Nephron progenitor cell (in vitro differentiated cells): ENCODE measurements around the gene POTEG.
"Not testable (repeated sequence)": the region's sequence is repeated elsewhere in the genome, so short reads cannot be mapped to it uniquely, and the experiment has no call there.

Experiments
- DNase-seq: peaks from one replicate; pipeline ENCODE4 v3.0.0; 2021
- H3K27ac Mint-ChIP-seq: 2 replicates; pipeline ENCODE4 v1.8.0; 2021; ENCODE audit warnings: mild to moderate bottlenecking, moderate library complexity, mixed read lengths
- H3K27me3 Mint-ChIP-seq: 2 replicates; pipeline ENCODE4 v1.8.0; 2021; ENCODE audit warnings: mild to moderate bottlenecking, low read depth, mixed read lengths; ENCODE audit not compliant: poor library complexity
- H3K36me3 Mint-ChIP-seq: 2 replicates; pipeline ENCODE4 v1.8.0; 2021; ENCODE audit warnings: low read depth, mixed read lengths
- H3K4me1 Mint-ChIP-seq: 2 replicates; pipeline ENCODE4 v1.8.0; 2021; ENCODE audit warnings: mixed read lengths
- H3K4me3 Mint-ChIP-seq: 2 replicates; pipeline ENCODE4 v1.8.0; 2021; ENCODE audit warnings: mild to moderate bottlenecking, moderate library complexity, mixed read lengths
- H3K9me3 Mint-ChIP-seq: 2 replicates; pipeline ENCODE4 v1.8.0; 2021; ENCODE audit warnings: mild to moderate bottlenecking, moderate library complexity, mixed read lengths

POTEG gene

DNA sequence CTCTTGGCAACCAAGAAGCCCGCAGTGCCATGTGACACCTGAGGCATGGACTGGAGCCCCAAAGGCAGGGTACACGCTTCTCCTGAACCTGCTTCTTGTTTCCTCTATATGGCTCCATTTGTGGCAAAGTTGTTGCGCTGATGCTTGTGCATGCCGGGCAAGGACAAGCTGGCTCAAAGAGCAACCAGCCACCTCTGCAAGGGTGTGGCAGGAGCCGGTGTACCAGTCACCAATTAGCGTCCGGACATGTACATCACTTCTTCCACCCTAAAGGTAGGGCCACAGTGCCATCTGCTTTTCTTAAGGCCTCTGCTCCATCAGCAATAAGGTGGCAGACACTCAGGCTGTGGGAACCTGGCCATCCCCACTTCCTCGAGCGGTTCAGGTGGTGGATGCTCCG, 43.9 kb downstream of the POTEG start:
- not testable (repeated sequence) for H3K27ac Mint-ChIP-seq, H3K27me3 Mint-ChIP-seq, H3K4me3 Mint-ChIP-seq, DNase-seq, H3K9me3 Mint-ChIP-seq, H3K4me1 Mint-ChIP-seq, H3K36me3 Mint-ChIP-seq

DNA sequence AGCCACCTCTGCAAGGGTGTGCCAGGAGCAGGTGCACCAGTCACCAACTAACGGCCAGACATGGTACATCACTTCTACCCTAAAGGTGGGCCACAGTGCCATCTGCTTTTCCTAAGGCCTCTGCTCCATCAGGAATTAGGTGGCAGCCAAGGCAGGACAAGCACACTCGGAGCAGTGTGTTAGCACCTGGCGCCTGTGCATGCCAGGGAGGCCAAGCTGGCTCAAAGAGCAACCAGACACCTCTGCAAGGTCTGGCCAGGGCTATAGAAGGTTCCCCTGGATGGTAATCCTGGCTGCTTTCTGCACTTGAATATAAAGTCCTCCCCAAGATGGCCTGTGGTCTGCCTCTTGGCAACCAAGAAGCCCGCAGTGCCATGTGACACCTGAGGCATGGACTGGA, 45.4 kb downstream of the POTEG start:
- not testable (repeated sequence) for H3K27me3 Mint-ChIP-seq, H3K9me3 Mint-ChIP-seq, H3K4me3 Mint-ChIP-seq, H3K27ac Mint-ChIP-seq, DNase-seq, H3K4me1 Mint-ChIP-seq, H3K36me3 Mint-ChIP-seq

DNA sequence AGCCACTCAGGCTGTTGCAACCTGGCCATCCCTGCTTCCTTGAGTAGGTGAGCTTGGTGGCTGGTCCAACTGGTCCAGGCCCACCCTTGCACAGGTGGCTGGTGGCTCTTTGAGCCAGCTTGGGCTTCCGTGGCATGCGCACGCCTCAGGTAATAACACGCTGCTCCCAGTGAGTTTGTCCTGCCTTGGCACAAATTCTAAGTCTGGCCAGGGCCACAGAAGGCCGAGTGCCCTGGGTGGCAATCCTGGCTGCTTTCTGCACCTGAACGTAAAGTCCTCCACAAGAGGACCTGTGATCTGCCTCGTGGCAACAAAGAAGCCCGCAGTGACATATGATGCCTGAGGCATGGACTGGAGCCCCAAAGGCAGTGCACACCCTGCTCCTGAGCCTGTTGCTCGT, 47.1 kb downstream of the POTEG start:
- DNase-seq, H3K4me3 Mint-ChIP-seq, H3K27ac Mint-ChIP-seq, H3K36me3 Mint-ChIP-seq, H3K27me3 Mint-ChIP-seq, H3K4me1 Mint-ChIP-seq, H3K9me3 Mint-ChIP-seq: not testable (repeated sequence)

DNA sequence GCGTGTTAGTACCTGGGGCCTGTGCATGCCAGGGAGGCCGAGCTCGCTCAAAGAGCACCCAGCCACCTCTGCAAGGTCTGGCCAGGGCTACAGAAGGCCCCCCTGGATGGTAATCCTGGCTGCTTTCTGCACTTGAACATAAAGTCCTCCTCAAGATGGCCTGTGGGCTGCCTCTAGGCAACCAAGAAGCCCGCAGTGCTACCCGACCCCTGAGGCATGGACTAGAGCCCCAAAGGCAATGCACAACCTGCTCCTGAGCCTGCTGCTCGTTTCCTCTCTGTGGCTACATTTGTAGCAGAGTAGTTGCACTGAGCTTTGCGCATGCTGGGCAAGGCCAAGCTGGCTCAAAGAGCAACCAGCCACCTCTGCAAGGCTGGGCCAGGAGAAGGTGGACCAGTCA, 47.8 kb downstream of the POTEG start:
- not testable (repeated sequence) for H3K36me3 Mint-ChIP-seq, DNase-seq, H3K27ac Mint-ChIP-seq, H3K4me1 Mint-ChIP-seq, H3K4me3 Mint-ChIP-seq, H3K27me3 Mint-ChIP-seq
- peaks cover 11% of the 10 kb centered on the region for H3K9me3 Mint-ChIP-seq

DNA sequence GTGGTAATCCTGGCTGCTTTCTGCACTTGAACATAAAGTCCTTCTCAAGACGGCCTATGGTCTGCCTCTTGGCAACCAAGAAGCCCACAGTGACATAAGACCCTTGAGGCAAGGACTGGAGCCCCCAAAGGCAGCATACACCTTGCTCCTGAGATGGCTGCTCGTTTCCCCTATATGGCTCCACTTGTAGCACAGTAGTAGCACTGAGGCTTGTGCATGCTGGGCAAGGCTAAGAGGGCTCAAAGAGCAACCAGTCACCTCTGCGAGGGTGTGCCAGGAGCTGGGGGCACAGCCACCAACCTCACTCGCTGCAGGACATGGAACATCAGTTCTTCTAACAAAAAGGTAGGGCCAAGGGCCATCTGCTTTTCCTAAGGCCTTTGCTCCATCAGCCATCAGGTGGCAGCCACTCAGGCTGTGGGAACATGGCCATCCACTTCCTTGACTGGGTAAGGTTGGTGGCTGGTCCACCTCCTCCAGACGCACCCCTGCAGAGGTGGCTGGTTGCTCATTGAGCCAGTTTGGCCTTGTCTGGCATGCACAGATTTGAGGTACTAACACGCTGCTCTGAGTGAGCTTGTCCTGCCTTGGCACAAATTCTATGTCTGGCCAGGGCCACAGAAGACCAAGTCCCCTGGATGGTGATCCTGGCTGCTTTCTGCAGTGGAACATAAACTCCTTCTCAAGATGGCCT, 49.9 kb downstream of the POTEG start:
- not testable (repeated sequence) for H3K27me3 Mint-ChIP-seq, H3K27ac Mint-ChIP-seq, H3K4me1 Mint-ChIP-seq, H3K4me3 Mint-ChIP-seq, H3K36me3 Mint-ChIP-seq, DNase-seq
- H3K9me3 Mint-ChIP-seq = peaks cover 11% of the 10 kb centered on the region

DNA sequence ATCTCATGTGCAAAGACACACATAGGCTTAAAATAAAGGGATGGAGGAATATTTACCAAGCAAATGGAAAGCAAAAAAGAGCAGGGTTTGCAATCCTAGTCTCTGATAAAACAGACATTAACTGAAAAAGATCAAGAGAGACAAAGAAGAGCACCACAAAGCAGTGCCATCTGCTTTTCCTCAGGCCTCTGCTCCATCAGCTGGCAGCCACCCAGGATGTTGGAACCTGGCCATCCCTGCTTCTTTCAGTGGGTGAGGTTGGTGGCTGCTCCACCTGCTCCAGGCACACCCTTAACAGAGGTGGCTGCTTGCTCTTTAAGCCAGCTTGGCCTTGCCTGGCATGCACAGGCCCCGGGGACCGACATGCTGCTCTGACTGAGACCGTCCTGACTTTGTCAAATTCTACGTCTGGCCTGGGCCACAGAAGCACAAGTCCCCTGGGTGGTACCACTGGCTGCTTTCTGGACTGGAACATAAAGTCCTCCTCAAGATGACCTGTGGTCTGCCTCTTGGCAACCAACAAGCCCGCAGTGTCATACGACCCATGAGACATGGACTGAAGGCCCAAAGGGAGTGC, 51.0 kb downstream of the POTEG start:
- H3K9me3 Mint-ChIP-seq = peaks cover 15% of the 10 kb centered on the region
- DNase-seq, H3K4me3 Mint-ChIP-seq, H3K27ac Mint-ChIP-seq, H3K27me3 Mint-ChIP-seq, H3K36me3 Mint-ChIP-seq, H3K4me1 Mint-ChIP-seq: not testable (repeated sequence)

DNA sequence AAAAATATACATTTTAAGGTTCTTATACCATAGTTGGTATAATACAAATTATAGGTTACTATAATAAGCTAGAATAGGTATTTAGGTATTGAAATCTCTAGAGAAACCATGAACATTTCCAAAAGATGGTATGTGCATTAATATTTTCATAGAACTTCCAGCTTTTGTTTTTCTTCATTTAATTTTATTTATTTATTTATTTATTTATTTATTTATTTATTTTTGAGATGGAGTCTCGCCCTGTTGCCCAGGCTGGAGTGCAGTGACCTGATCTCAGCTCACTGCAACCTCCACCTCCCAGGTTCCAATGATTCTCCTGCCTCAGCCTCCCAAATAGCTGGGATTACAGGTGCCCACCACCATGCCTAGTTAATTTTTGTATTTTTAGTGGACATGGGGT, 54.0 kb downstream of the POTEG start:
- H3K27me3 Mint-ChIP-seq, DNase-seq: not testable (repeated sequence)

DNA sequence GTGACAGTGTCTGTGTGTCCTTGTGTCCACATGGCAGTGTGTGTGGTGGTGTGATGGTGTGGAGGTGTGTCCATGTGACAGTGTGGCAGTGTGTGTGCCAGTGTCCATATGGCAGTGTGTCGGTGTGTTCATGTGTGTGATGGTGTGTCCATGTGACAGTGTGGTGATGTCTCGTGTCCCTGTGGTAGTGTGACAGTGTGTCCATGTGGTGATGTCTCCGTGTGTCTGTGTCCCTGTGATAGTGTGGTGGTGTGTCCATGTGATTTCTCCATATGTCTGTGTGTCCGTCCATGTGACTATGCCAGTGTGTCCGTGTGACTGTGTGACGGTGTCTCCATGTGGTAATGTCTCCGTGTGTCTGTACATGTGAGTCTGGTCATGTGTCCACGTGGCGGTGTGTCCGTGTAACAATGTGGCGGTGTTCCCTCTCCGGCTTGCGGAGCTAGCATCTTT, 59.7 kb downstream of the POTEG start:
- not testable (repeated sequence) for H3K4me3 Mint-ChIP-seq, H3K27ac Mint-ChIP-seq, H3K4me1 Mint-ChIP-seq, H3K36me3 Mint-ChIP-seq, H3K27me3 Mint-ChIP-seq, DNase-seq
- peaks cover 30% of the 10 kb centered on the region for H3K9me3 Mint-ChIP-seq

More for the DNA sequence above, 54.0 kb downstream of the POTEG start:
- H3K4me3 Mint-ChIP-seq, H3K36me3 Mint-ChIP-seq, H3K4me1 Mint-ChIP-seq, H3K27ac Mint-ChIP-seq: not testable (repeated sequence)
- peaks cover 30% of the 10 kb centered on the region for H3K9me3 Mint-ChIP-seq

DNA sequence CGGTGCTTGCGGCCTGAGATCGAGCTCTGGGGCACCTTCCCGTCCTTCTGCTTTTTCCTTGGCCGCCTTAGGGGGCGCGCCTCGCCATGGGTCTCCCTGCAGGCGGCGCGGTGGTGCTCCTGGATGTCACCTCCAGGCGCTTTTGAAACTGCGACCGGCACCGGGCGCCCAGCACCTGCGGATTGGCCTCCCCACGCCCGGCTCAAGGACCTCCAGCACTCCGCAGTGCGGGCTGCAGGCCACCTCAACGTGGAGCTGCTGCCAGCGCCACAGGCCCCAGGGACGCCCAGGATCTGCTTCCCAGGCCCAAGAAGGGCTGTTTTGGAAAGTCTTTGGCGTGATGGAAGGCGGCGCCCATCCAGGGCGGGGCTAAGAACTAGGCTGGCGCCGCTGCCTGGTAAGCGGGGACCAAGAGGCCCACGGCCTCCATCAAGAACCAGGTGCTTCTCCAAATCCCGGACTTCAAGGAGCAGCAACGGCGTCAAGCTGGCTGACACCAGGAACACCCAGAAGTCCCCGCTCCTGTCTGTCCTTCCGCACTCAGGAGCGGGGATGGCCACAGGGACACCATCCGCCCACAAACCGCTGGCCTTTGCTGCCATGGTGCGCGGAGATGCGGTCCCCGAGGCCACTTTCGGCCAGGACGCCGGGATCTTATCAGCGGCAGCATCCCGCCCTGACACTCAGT, 61.2 kb downstream of the POTEG start:
- H3K9me3 Mint-ChIP-seq = peaks cover 26% of the 10 kb centered on the region
- not testable (repeated sequence) for H3K36me3 Mint-ChIP-seq, H3K27ac Mint-ChIP-seq, H3K4me1 Mint-ChIP-seq, H3K27me3 Mint-ChIP-seq, H3K4me3 Mint-ChIP-seq, DNase-seq

DNA sequence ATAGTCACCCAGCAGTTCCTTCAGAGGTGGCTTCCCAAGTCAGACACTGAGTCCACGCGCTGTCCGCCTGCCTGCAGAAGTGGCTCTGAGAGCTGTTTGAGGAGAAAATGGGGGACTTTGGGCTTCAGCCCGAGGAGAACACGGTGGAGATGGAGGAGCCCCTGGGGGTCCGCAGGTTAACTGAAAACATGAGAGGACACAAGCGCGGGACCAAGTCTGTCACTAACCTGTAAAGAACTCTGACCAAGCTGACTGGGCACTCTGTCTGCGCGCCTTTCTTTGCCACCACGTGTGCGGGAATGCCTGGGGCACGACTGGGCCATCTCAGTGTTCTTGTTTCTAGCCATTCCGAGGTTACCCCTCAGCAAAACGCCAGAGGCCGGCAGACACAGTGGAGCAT, 62.4 kb downstream of the POTEG start:
- not testable (repeated sequence) for DNase-seq, H3K27ac Mint-ChIP-seq, H3K36me3 Mint-ChIP-seq, H3K4me1 Mint-ChIP-seq, H3K27me3 Mint-ChIP-seq, H3K4me3 Mint-ChIP-seq
- H3K9me3 Mint-ChIP-seq = peaks cover 21% of the 10 kb centered on the region

DNA sequence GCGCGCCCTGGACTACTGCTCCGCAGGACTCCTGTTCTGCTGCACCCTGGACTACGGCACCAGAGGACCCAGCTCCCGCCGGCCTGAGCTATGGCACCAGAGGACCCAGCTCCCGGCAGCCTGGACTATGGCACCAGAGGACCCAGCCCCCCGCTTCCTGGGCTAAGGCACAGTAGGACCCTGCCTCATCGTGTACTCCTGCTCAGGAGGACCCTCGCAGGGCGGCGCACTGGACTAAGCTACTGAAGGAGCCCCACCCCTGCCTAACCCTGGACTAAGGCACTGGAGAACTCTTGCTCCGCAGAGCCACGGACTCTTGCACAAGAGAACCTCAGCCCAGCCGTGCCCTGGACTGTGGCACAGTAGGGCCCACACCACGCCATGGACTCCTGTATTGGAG, 71.3 kb downstream of the POTEG start:
- not testable (repeated sequence) for H3K9me3 Mint-ChIP-seq, H3K27me3 Mint-ChIP-seq, H3K36me3 Mint-ChIP-seq, DNase-seq, H3K27ac Mint-ChIP-seq, H3K4me1 Mint-ChIP-seq, H3K4me3 Mint-ChIP-seq

DNA sequence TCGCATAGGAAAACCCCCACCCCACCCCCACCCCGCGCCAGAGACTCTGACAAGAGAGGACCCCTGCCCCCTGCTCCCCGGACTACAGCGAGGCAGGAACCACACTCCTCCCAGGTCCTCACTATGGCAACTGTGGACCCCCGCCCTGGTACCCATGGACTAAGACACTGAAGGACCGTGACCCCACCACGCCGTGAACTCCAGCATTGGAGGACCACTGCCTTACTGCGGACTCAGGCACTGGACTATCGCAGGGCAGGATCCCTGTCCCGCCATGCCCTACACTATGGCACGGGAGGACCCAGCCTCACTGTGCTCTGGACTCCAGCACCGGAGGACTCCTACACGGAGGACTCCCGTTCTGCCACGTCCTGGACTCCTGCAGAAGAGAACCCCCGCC, 71.8 kb downstream of the POTEG start:
- not testable (repeated sequence) for DNase-seq, H3K27me3 Mint-ChIP-seq, H3K9me3 Mint-ChIP-seq, H3K4me1 Mint-ChIP-seq, H3K4me3 Mint-ChIP-seq, H3K36me3 Mint-ChIP-seq, H3K27ac Mint-ChIP-seq

DNA sequence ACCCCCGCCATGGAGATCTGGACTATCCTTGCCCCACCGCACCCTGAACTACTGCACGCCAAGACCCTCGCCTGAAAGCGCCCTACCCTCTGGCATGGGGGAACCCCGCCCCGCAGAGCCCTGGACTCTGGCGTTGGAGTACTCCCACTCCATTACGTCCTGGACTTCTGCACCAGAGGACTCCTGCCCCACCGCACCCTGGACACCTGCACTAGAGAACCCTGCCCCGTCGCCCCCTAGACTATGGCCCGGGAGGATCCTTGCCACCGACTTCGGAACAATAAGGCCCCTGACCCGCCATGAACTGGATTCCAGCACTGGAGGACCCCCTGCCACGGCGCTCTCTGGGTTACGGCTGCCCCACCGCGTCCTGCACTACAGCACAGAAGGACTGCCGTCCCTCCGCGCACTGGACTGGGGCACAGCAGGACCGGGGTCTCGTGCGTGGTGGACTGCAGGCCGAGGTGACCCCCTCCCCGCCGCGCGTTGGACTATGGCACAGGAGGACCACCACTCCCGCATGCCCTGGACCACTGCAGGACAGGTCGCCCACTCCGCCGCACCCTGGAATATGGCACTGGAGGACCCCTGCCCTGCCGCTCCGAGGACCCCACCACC, 72.4 kb downstream of the POTEG start:
- not testable (repeated sequence) for H3K4me1 Mint-ChIP-seq, H3K4me3 Mint-ChIP-seq, DNase-seq, H3K27ac Mint-ChIP-seq, H3K36me3 Mint-ChIP-seq, H3K27me3 Mint-ChIP-seq, H3K9me3 Mint-ChIP-seq

DNA sequence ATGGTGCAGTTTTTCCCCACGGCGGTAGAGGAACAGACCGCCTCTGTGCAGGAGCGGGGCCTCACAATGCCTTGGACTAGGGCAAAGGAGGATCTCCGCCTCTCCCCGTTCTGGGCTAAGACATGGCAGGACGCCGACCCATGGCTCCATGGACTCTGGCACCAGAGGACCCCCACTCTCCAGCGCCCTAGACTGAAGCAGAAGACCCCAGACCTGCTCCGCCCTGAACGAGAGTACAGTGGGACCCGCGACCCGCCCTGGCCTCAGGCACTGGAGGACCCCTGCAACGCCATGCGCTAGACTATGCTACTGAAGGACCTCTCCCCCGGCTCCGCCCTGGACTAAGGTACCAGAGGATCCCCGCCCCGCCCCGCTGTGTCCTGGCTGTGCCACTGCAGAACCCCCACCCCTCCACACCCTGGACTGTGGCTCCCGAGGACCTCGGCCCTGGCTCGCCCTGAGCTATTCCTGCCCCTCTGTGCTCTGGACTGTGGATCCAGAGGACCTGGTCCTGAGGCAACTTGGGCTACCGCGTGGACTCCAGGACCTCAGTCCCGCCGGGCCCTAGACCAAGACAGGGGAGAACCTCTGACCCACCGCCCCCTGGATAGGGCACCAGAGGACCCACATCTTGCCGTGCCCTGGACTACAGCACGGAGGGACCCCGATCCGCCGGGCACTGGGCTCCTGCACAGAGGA, 73.1 kb downstream of the POTEG start:
- H3K27me3 Mint-ChIP-seq = not testable (repeated sequence)

More for the DNA sequence above, 73.1 kb downstream of the POTEG start:
- not testable (repeated sequence) for H3K27ac Mint-ChIP-seq, H3K4me1 Mint-ChIP-seq, H3K4me3 Mint-ChIP-seq, DNase-seq, H3K36me3 Mint-ChIP-seq, H3K9me3 Mint-ChIP-seq
